Activated T-helper 1 cell treated with anti-CD3 and anti-CD28 coated beads, Interleukin-12 subunit alpha, Interleukin-12 subunit beta, Interleukin-2, Interleukin-4 antibody, amounts not matched to agents 30 ng/mL and 10 ng/mL and 1 ng/mL, durations not matched to agents 14 hours and 24 hours and 36 hours (primary cell): ENCODE data around the gene ATCAY. TPM values are rescaled to one million over a fixed set of nuclear protein-coding genes. Genes with fewer than 3 reads are reported as not detected.
"Not testable (repeated sequence)": the region's sequence is repeated elsewhere in the genome, so short reads cannot be mapped to it uniquely, and the experiment has no call there.

ENCODE experiments used
- DNase-seq: peaks from one replicate; pipeline ENCODE4 v3.0.0; 2021; ENCODE audit warnings: low spot score
- H3K27ac Mint-ChIP-seq: one replicate; pipeline ENCODE4 v1.8.0; 2021; ENCODE audit warnings: mild to moderate bottlenecking, mixed read lengths
- H3K27me3 Mint-ChIP-seq: one replicate; pipeline ENCODE4 v1.8.0; 2022; ENCODE audit warnings: mild to moderate bottlenecking, moderate library complexity, mixed read lengths; ENCODE audit not compliant: insufficient read depth
- H3K36me3 Mint-ChIP-seq: one replicate; pipeline ENCODE4 v1.8.0; 2021; ENCODE audit warnings: low read depth, mixed read lengths
- H3K4me1 Mint-ChIP-seq: one replicate; pipeline ENCODE4 v1.8.0; 2021; ENCODE audit warnings: low read depth, mixed read lengths
- H3K4me3 Mint-ChIP-seq: one replicate; pipeline ENCODE4 v1.8.0; 2021; ENCODE audit warnings: mild to moderate bottlenecking, moderate library complexity, mixed read lengths
- H3K9me3 Mint-ChIP-seq: one replicate; pipeline ENCODE4 v1.8.0; 2021; ENCODE audit warnings: mixed read lengths
- intact Hi-C: fragments of 100-400 bp; cut with micrococcal nuclease; formaldehyde crosslinking; loops from one replicate; pipeline ENCODE4 v1.15.1; 2024
- total RNA-seq: library from RNA; stranded (reverse); gene quantifications from 2 replicates; pipeline ENCODE4 v1.2.3, GENCODE V29; 2022

The ATCAY gene
- total RNA-seq, 1 donor from 2014 or later = not detected

GRCh38 chr19:3923912-3924311, 43.4 kb downstream of the ATCAY start:
- Mint-ChIP-seq H3K27ac (no peak overlapping the region), H3K27me3 (peaks cover 2% of the 10 kb centered on the region), H3K9me3 (peaks cover 24% of the 10 kb centered on the region), H3K36me3 (peaks cover 2% of the 10 kb centered on the region), H3K4me3 (no peak overlapping the region), H3K4me1 (no peaks in the 10 kb centered on the region)
- intact Hi-C loops = no loop called here
- no peak for DNase-seq

GRCh38 chr19:3931041-3931440, 50.6 kb downstream of the ATCAY start:
- Mint-ChIP-seq H3K4me3 (no peak overlapping the region), H3K4me1 (no peaks in the 10 kb centered on the region), H3K36me3 (no peaks in the 10 kb centered on the region), H3K9me3 (no peaks in the 10 kb centered on the region), H3K27me3 (peaks cover 31% of the 10 kb centered on the region), H3K27ac (no peak overlapping the region)
- DNase-seq = no peak
- intact Hi-C loops = no loop called here

- H3K4me1 Mint-ChIP-seq = no peaks in the 10 kb centered on the region
- intact Hi-C loops = no loop called here
- DNase-seq = no peak
- no peaks in the 10 kb centered on the region for H3K9me3 Mint-ChIP-seq
- no peaks in the 10 kb centered on the region for H3K36me3 Mint-ChIP-seq
- H3K27me3 Mint-ChIP-seq = peaks cover 31% of the 10 kb centered on the region
- H3K27ac Mint-ChIP-seq = no peak within 1 kb of the TSS
- H3K4me3 Mint-ChIP-seq = no peak within 1 kb of the TSS
Observed at GRCh38 chr19:3932931-3933810, 52.7 kb downstream of the ATCAY start, which contains the start of gene NMRK2. Gene NMRK2, plus strand, starts transcription at chr19:3933069. Its CDS starts 603 bp downstream, at chr19:3933672.

GRCh38 chr19:3936506-3937442, 56.3 kb downstream of the ATCAY start:
- Mint-ChIP-seq H3K4me3 (no peak overlapping the region), H3K27ac (no peak overlapping the region), H3K36me3 (no peaks in the 10 kb centered on the region), H3K9me3 (no peaks in the 10 kb centered on the region), H3K4me1 (no peaks in the 10 kb centered on the region), H3K27me3 (peaks cover 24% of the 10 kb centered on the region)
- intact Hi-C loops = no loop called here
- DNase-seq = no peak

- intact Hi-C loops, H3K4me1 Mint-ChIP-seq, DNase-seq, H3K9me3 Mint-ChIP-seq, H3K27ac Mint-ChIP-seq, H3K36me3 Mint-ChIP-seq, H3K4me3 Mint-ChIP-seq: not testable (repeated sequence)
- H3K27me3 Mint-ChIP-seq = peaks cover 12% of the 10 kb centered on the region
Observed at GRCh38 chr19:3938300-3938950, 57.9 kb downstream of the ATCAY start.

DNA sequence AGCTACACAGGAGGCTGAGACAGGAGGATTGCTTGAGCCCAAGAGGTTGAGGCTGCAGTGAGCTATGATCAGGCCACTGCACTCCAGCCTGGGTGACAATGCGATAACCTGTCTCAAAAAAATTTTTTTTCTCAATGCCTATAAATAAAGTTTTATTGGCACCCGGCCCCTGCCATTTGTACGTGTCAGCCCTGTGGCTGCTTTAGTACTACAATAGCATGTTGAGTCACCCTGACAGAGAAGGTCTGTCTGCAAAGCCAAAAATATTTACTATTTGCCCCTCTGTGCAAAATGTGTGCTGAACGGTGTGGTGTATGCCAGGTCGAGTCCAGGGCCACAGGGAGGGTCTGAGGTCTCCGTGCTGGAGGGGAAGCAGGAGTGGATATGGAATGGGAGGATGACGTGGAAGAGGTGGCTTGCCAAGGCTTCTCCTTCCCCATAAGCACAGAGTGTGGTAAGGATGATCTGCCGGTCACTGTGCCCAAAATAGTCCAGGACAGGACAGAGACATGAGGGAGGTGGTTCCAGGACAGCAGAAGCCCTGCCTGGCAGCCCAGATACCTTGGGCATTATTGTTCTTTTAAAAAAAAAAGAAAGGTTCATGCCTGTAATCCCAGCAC, 62.4 kb downstream of the ATCAY start:
- intact Hi-C loops = no loop called here
- no peaks in the 10 kb centered on the region for H3K9me3 Mint-ChIP-seq
- no peak for DNase-seq
- no peaks in the 10 kb centered on the region for H3K36me3 Mint-ChIP-seq
- no peak overlapping the region for H3K27ac Mint-ChIP-seq
- H3K27me3 Mint-ChIP-seq = no peaks in the 10 kb centered on the region
- no peaks in the 10 kb centered on the region for H3K4me1 Mint-ChIP-seq
- no peak overlapping the region for H3K4me3 Mint-ChIP-seq

GRCh38 chr19:3944018-3944721, 63.7 kb downstream of the ATCAY start:
- Mint-ChIP-seq H3K36me3 (no peaks in the 10 kb centered on the region), H3K4me1 (no peaks in the 10 kb centered on the region), H3K27ac (peak overlapping the region; percentile 3), H3K27me3 (no peaks in the 10 kb centered on the region), H3K4me3 (no peak overlapping the region), H3K9me3 (no peaks in the 10 kb centered on the region)
- intact Hi-C loops = no loop called here
- no peak for DNase-seq

GRCh38 chr19:3945838-3946237, 65.4 kb downstream of the ATCAY start:
- DNase-seq = no peak
- Mint-ChIP-seq H3K4me1 (no peaks in the 10 kb centered on the region), H3K4me3 (no peak overlapping the region), H3K9me3 (no peaks in the 10 kb centered on the region), H3K36me3 (no peaks in the 10 kb centered on the region), H3K27ac (no peak overlapping the region), H3K27me3 (no peaks in the 10 kb centered on the region)
- intact Hi-C loops = no loop called here

- H3K27me3 Mint-ChIP-seq, DNase-seq, H3K4me1 Mint-ChIP-seq, H3K36me3 Mint-ChIP-seq, H3K27ac Mint-ChIP-seq, H3K9me3 Mint-ChIP-seq, intact Hi-C loops, H3K4me3 Mint-ChIP-seq: not testable (repeated sequence)
Observed at GRCh38 chr19:3947316-3947933, 66.9 kb downstream of the ATCAY start.

- Mint-ChIP-seq H3K27me3 (peaks cover 2% of the 10 kb centered on the region), H3K36me3 (no peaks in the 10 kb centered on the region), H3K27ac (no peak overlapping the region), H3K9me3 (no peaks in the 10 kb centered on the region), H3K4me1 (no peaks in the 10 kb centered on the region), H3K4me3 (no peak overlapping the region)
- intact Hi-C loops = no loop called here
- DNase-seq = no peak
Observed at GRCh38 chr19:3949294-3949693, 68.8 kb downstream of the ATCAY start.

DNA sequence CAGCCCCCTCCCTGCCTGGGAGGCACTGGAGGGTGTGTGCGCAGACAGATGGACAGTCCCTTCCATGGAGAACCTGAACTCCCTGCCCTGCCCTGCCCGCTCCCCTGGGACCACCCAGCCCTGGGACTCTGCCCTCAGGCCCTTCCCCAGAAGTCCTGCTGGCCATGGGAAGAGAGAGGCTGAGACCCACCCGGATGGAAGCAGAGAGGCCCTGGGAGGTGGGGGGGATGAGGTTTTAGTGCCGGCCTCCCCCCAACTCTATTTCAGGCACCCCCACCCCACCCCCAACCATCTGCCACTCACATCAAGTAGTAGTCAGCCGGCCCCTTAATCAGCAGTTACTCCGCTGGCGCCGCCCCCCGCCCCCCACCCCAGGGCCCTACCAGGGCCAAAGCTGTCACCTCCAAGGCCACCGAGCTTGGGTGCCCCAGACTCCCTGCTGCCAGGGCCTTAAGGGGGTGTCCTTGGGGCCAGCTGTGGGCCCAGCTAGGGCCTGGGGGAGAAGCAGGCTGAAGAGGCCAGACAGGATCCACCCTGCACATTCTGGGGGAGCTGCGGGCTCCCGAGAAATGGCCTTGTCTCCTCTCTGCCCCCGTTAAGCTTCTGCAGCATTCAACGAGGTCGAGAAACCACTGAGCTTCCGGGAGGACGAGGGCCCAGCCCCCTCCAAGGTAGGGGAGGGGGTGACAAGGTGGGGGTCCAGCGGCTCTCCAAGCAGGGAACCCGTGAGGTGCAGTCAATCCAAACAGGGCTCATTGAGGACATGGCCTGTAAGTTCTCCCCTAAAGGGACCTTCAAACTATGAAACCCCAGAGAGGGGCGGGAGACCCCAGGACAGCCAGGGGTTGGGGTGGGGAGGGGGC, 69.7 kb downstream of the ATCAY start:
- H3K36me3 Mint-ChIP-seq = no peaks in the 10 kb centered on the region
- no peak for DNase-seq
- H3K4me3 Mint-ChIP-seq = no peak overlapping the region
- no peaks in the 10 kb centered on the region for H3K9me3 Mint-ChIP-seq
- H3K27me3 Mint-ChIP-seq = peaks cover 2% of the 10 kb centered on the region
- H3K27ac Mint-ChIP-seq = no peak overlapping the region
- H3K4me1 Mint-ChIP-seq = no peaks in the 10 kb centered on the region
- intact Hi-C loops = no loop called here
